ENCODE measurements around the gene PCCA.

Gene PCCA

GRCh38 chr13:100146534-100146933, 57.6 kb downstream of the PCCA start:
- H2AFZ ChIP-seq (ENCODE audit: insufficient read depth, low read length, poor library complexity), result no peak overlapping the region
- no peak overlapping the region for H3K4ac ChIP-seq (ENCODE audit: low read depth, low read length)
- DNase-seq, result no peak
- H4K8ac ChIP-seq (ENCODE audit: low read depth, low read length), result no peak overlapping the region
- no peak overlapping the region for H3K23ac ChIP-seq (ENCODE audit: low read length)
- no peak overlapping the region for H4K91ac ChIP-seq (ENCODE audit: low read depth, low read length)
- H3K4me2 ChIP-seq (ENCODE audit: low read length), result no peak overlapping the region
- H3K18ac ChIP-seq (ENCODE audit: low read length), result no peak overlapping the region
- H3K27me3 ChIP-seq (ENCODE audit: insufficient read depth, low read length), result no peaks in the 10 kb centered on the region
- no CpG with 5 or more reads among the region's 3 CpGs for WGBS (ENCODE audit: extremely low coverage, insufficient coverage, insufficient read length)
- H3K36me3 ChIP-seq (ENCODE audit: control insufficient read depth in 1 of 2, insufficient read depth in 2 of 2, low read length in 2 of 2), result no peaks in the 10 kb centered on the region
- no peak overlapping the region for H2AK5ac ChIP-seq (ENCODE audit: low read length)
- no peaks in the 10 kb centered on the region for H3K9me3 ChIP-seq (ENCODE audit: insufficient read depth, low read depth, low read length)
- H2BK5ac ChIP-seq (ENCODE audit: low read depth, low read length, poor library complexity), result no peak overlapping the region
- no peak overlapping the region for H3K27ac ChIP-seq (ENCODE audit: low read depth, low read length)
- no peak overlapping the region for H2BK12ac ChIP-seq (ENCODE audit: low read length)
- no peak overlapping the region for H3K14ac ChIP-seq (ENCODE audit: low read length)
- H3K9ac ChIP-seq (ENCODE audit: low read length), result no peak overlapping the region
- H3K79me1 ChIP-seq (ENCODE audit: low read length), result no peaks in the 10 kb centered on the region
- no peaks in the 10 kb centered on the region for H3K79me2 ChIP-seq (ENCODE audit: control insufficient read depth, insufficient read depth, low read length, poor library complexity)
- H4K12ac ChIP-seq (ENCODE audit: low read depth, low read length), result no peak overlapping the region
- no peak overlapping the region for H2BK120ac ChIP-seq (ENCODE audit: insufficient read depth, low read length, poor library complexity)
- no peak overlapping the region for H3K4me3 ChIP-seq (ENCODE audit: low read depth, low read length)
- H3K4me1 ChIP-seq (ENCODE audit: control insufficient read depth in 1 of 2, insufficient read depth in 2 of 2, low read length in 2 of 2), result no peaks in the 10 kb centered on the region

- H2BK5ac ChIP-seq (ENCODE audit: low read depth, low read length, poor library complexity), result no peak overlapping the region
- H3K79me2 ChIP-seq (ENCODE audit: control insufficient read depth, insufficient read depth, low read length, poor library complexity), result no peaks in the 10 kb centered on the region
- H2BK120ac ChIP-seq (ENCODE audit: insufficient read depth, low read length, poor library complexity), result no peak overlapping the region
- H2BK12ac ChIP-seq (ENCODE audit: low read length), result no peak overlapping the region
- H3K9me3 ChIP-seq (ENCODE audit: insufficient read depth, low read depth, low read length), result no peaks in the 10 kb centered on the region
- H4K91ac ChIP-seq (ENCODE audit: low read depth, low read length), result no peak overlapping the region
- H3K79me1 ChIP-seq (ENCODE audit: low read length), result no peaks in the 10 kb centered on the region
- no peaks in the 10 kb centered on the region for H3K36me3 ChIP-seq (ENCODE audit: control insufficient read depth in 1 of 2, insufficient read depth in 2 of 2, low read length in 2 of 2)
- H3K18ac ChIP-seq (ENCODE audit: low read length), result no peak overlapping the region
- no peak overlapping the region for H4K8ac ChIP-seq (ENCODE audit: low read depth, low read length)
- H4K12ac ChIP-seq (ENCODE audit: low read depth, low read length), result no peak overlapping the region
- H2AFZ ChIP-seq (ENCODE audit: insufficient read depth, low read length, poor library complexity), result no peak overlapping the region
- no peak overlapping the region for H3K4me2 ChIP-seq (ENCODE audit: low read length)
- H2AK5ac ChIP-seq (ENCODE audit: low read length), result no peak overlapping the region
- DNase-seq, result no peak
- no peaks in the 10 kb centered on the region for H3K27me3 ChIP-seq (ENCODE audit: insufficient read depth, low read length)
- H3K27ac ChIP-seq (ENCODE audit: low read depth, low read length), result no peak overlapping the region
- no peak overlapping the region for H3K14ac ChIP-seq (ENCODE audit: low read length)
- H3K4me1 ChIP-seq (ENCODE audit: control insufficient read depth in 1 of 2, insufficient read depth in 2 of 2, low read length in 2 of 2), result no peaks in the 10 kb centered on the region
- no peak overlapping the region for H3K4me3 ChIP-seq (ENCODE audit: low read depth, low read length)
- H3K4ac ChIP-seq (ENCODE audit: low read depth, low read length), result no peak overlapping the region
- H3K23ac ChIP-seq (ENCODE audit: low read length), result no peak overlapping the region
- WGBS (ENCODE audit: extremely low coverage, insufficient coverage, insufficient read length), result no CpG with 5 or more reads among the region's 4 CpGs
- H3K9ac ChIP-seq (ENCODE audit: low read length), result no peak overlapping the region
Observed at GRCh38 chr13:100147825-100148224, 58.9 kb downstream of the PCCA start.

- no peak overlapping the region for H3K4me2 ChIP-seq (ENCODE audit: low read length)
- no peaks in the 10 kb centered on the region for H3K27me3 ChIP-seq (ENCODE audit: insufficient read depth, low read length)
- no peaks in the 10 kb centered on the region for H3K79me2 ChIP-seq (ENCODE audit: control insufficient read depth, insufficient read depth, low read length, poor library complexity)
- no peak overlapping the region for H2BK120ac ChIP-seq (ENCODE audit: insufficient read depth, low read length, poor library complexity)
- H3K14ac ChIP-seq (ENCODE audit: low read length), result no peak overlapping the region
- no peak overlapping the region for H2AFZ ChIP-seq (ENCODE audit: insufficient read depth, low read length, poor library complexity)
- no peaks in the 10 kb centered on the region for H3K79me1 ChIP-seq (ENCODE audit: low read length)
- H3K4ac ChIP-seq (ENCODE audit: low read depth, low read length), result no peak overlapping the region
- no peak overlapping the region for H3K18ac ChIP-seq (ENCODE audit: low read length)
- H2BK5ac ChIP-seq (ENCODE audit: low read depth, low read length, poor library complexity), result no peak overlapping the region
- H3K23ac ChIP-seq (ENCODE audit: low read length), result no peak overlapping the region
- no peak overlapping the region for H3K27ac ChIP-seq (ENCODE audit: low read depth, low read length)
- no peaks in the 10 kb centered on the region for H3K36me3 ChIP-seq (ENCODE audit: control insufficient read depth in 1 of 2, insufficient read depth in 2 of 2, low read length in 2 of 2)
- H3K4me3 ChIP-seq (ENCODE audit: low read depth, low read length), result no peak overlapping the region
- no peak overlapping the region for H2BK12ac ChIP-seq (ENCODE audit: low read length)
- no CpG with 5 or more reads among the region's 4 CpGs for WGBS (ENCODE audit: extremely low coverage, insufficient coverage, insufficient read length)
- no peaks in the 10 kb centered on the region for H3K9me3 ChIP-seq (ENCODE audit: insufficient read depth, low read depth, low read length)
- DNase-seq, result no peak
- no peak overlapping the region for H3K9ac ChIP-seq (ENCODE audit: low read length)
- H4K91ac ChIP-seq (ENCODE audit: low read depth, low read length), result no peak overlapping the region
- H2AK5ac ChIP-seq (ENCODE audit: low read length), result no peak overlapping the region
- H4K12ac ChIP-seq (ENCODE audit: low read depth, low read length), result no peak overlapping the region
- no peaks in the 10 kb centered on the region for H3K4me1 ChIP-seq (ENCODE audit: control insufficient read depth in 1 of 2, insufficient read depth in 2 of 2, low read length in 2 of 2)
- no peak overlapping the region for H4K8ac ChIP-seq (ENCODE audit: low read depth, low read length)
Observed at GRCh38 chr13:100148422-100148821, 59.5 kb downstream of the PCCA start.

- Histone ChIP-seq H3K14ac (ENCODE audit: low read length) (no peak overlapping the region), H4K12ac (ENCODE audit: low read depth, low read length) (no peak overlapping the region), H2BK5ac (ENCODE audit: low read depth, low read length, poor library complexity) (no peak overlapping the region), H2AK5ac (ENCODE audit: low read length) (no peak overlapping the region), H2BK120ac (ENCODE audit: insufficient read depth, low read length, poor library complexity) (no peak overlapping the region), H3K23ac (ENCODE audit: low read length) (no peak overlapping the region), H3K9ac (ENCODE audit: low read length) (no peak overlapping the region), H3K4me2 (ENCODE audit: low read length) (no peak overlapping the region), H3K27me3 (ENCODE audit: insufficient read depth, low read length) (no peaks in the 10 kb centered on the region), H3K79me2 (ENCODE audit: control insufficient read depth, insufficient read depth, low read length, poor library complexity) (no peaks in the 10 kb centered on the region), H4K8ac (ENCODE audit: low read depth, low read length) (no peak overlapping the region), H3K4me1 (ENCODE audit: control insufficient read depth in 1 of 2, insufficient read depth in 2 of 2, low read length in 2 of 2) (no peaks in the 10 kb centered on the region), H4K91ac (ENCODE audit: low read depth, low read length) (no peak overlapping the region), H3K79me1 (ENCODE audit: low read length) (no peaks in the 10 kb centered on the region), H3K4me3 (ENCODE audit: low read depth, low read length) (no peak overlapping the region), H3K4ac (ENCODE audit: low read depth, low read length) (no peak overlapping the region), H3K18ac (ENCODE audit: low read length) (no peak overlapping the region), H2AFZ (ENCODE audit: insufficient read depth, low read length, poor library complexity) (no peak overlapping the region), H3K9me3 (ENCODE audit: insufficient read depth, low read depth, low read length) (no peaks in the 10 kb centered on the region), H2BK12ac (ENCODE audit: low read length) (no peak overlapping the region), H3K36me3 (ENCODE audit: control insufficient read depth in 1 of 2, insufficient read depth in 2 of 2, low read length in 2 of 2) (no peaks in the 10 kb centered on the region), H3K27ac (ENCODE audit: low read depth, low read length) (no peak overlapping the region)
- no CpG with 5 or more reads among the region's 4 CpGs for WGBS (ENCODE audit: extremely low coverage, insufficient coverage, insufficient read length)
- DNase-seq, result peak in 1 of 2 donors; percentile 32
Observed at GRCh38 chr13:100149389-100149788, 60.5 kb downstream of the PCCA start.
